Activated CD4-positive, alpha-beta T cell treated with anti-CD3 and anti-CD28 coated beads, Interleukin-2, amount 10 ng/mL, durations not matched to agents 7 days and 5 days (primary cell): ENCODE results near the gene PRKAG2. TPM values are rescaled to one million over a fixed set of nuclear protein-coding genes. Genes with fewer than 3 reads are reported as not detected.

Source experiments
- CTCF ChIA-PET: fragments of 350-600 bp; sonication (Branson Sonifier 250); formaldehyde crosslinking; loops from one replicate; lab custom pipeline; 2021; ENCODE audit warnings: antibody characterized with exemption; lab: Charles Lee
- POLR2A ChIA-PET: fragments of 350-600 bp; sonication (Branson Sonifier 250); formaldehyde crosslinking; loops from one replicate; lab custom pipeline; 2021; ENCODE audit warnings: antibody characterized with exemption; lab: Charles Lee
- DNase-seq: peaks from one replicate; pipeline ENCODE4 v3.0.0-alpha.2; 2020
- H3K27ac Mint-ChIP-seq: one replicate; pipeline ENCODE4 v1.8.0; 2021; ENCODE audit warnings: mild to moderate bottlenecking, moderate library complexity, mixed read lengths
- H3K27me3 Mint-ChIP-seq: one replicate; pipeline ENCODE4 v1.8.0; 2021; ENCODE audit warnings: mixed read lengths
- H3K36me3 Mint-ChIP-seq: one replicate; pipeline ENCODE4 v1.8.0; 2021; ENCODE audit warnings: low read depth, mixed read lengths
- H3K4me1 Mint-ChIP-seq: one replicate; pipeline ENCODE4 v1.8.0; 2021; ENCODE audit warnings: mixed read lengths
- H3K4me3 Mint-ChIP-seq: one replicate; pipeline ENCODE4 v1.8.0; 2021; ENCODE audit warnings: mild to moderate bottlenecking, moderate library complexity, mixed read lengths
- H3K9me3 Mint-ChIP-seq: one replicate; pipeline ENCODE4 v1.8.0; 2021; ENCODE audit warnings: mixed read lengths
- total RNA-seq, 2 experiments: library from RNA; stranded (reverse); gene quantifications; one replicate each; pipeline ENCODE4 v1.2.3, GENCODE V29; 2021

PRKAG2 gene
- total RNA-seq, 2 experiments from 2014 or later = 27.5 to 32.3 TPM

GRCh38 chr7:151857866-151858450 lies 19.0 kb downstream of the PRKAG2 start:
- Mint-ChIP-seq H3K4me3 (no peak overlapping the region), H3K27me3 (no peaks in the 10 kb centered on the region), H3K27ac (no peak overlapping the region), H3K4me1 (no peaks in the 10 kb centered on the region), H3K36me3 (no peaks in the 10 kb centered on the region), H3K9me3 (no peaks in the 10 kb centered on the region)
- ChIA-PET POLR2A (no interaction called here), CTCF (interaction anchor here (1.9 kb wide), 1 partner anchor 11 kb away, joined by 5 read pairs; no protein-coding TSS in a partner anchor)
- DNase-seq = no peak

- Mint-ChIP-seq H3K9me3 (no peaks in the 10 kb centered on the region), H3K4me1 (no peaks in the 10 kb centered on the region), H3K36me3 (no peaks in the 10 kb centered on the region), H3K27me3 (no peaks in the 10 kb centered on the region), H3K4me3 (no peak overlapping the region), H3K27ac (no peak overlapping the region)
- ChIA-PET POLR2A (no interaction called here), CTCF (no interaction called here)
- DNase-seq = no peak
These were observed 19.5 kb downstream of the PRKAG2 start for GRCh38 chr7:151857412-151857811.

GRCh38 chr7:151856516-151856915 lies 20.4 kb downstream of the PRKAG2 start:
- no peak overlapping the region for H3K4me3 Mint-ChIP-seq
- POLR2A ChIA-PET = no interaction called here
- no peaks in the 10 kb centered on the region for H3K9me3 Mint-ChIP-seq
- H3K27ac Mint-ChIP-seq = no peak overlapping the region
- DNase-seq = no peak
- CTCF ChIA-PET = interaction anchor here (0.7 kb wide), 1 partner anchor 11 kb away, joined by 3 read pairs; no protein-coding TSS in a partner anchor
- no peaks in the 10 kb centered on the region for H3K27me3 Mint-ChIP-seq
- H3K36me3 Mint-ChIP-seq = no peaks in the 10 kb centered on the region
- peaks cover 5% of the 10 kb centered on the region for H3K4me1 Mint-ChIP-seq

- Mint-ChIP-seq H3K9me3 (no peaks in the 10 kb centered on the region), H3K27me3 (no peaks in the 10 kb centered on the region), H3K27ac (no peak overlapping the region), H3K4me3 (no peak overlapping the region), H3K36me3 (no peaks in the 10 kb centered on the region), H3K4me1 (peaks cover 9% of the 10 kb centered on the region)
- DNase-seq = no peak
- CTCF ChIA-PET = interaction anchor here (0.7 kb wide), 1 partner anchor 14 kb away, joined by 3 read pairs; no protein-coding TSS in a partner anchor
- POLR2A ChIA-PET = no interaction called here
These were observed 20.8 kb downstream of the PRKAG2 start for GRCh38 chr7:151856098-151856497.

GRCh38 chr7:151854720-151855071 lies 22.2 kb downstream of the PRKAG2 start:
- ChIA-PET POLR2A (no interaction called here), CTCF (interaction anchor here (1.6 kb wide), 1 partner anchor 10 kb away, joined by 7 read pairs; no protein-coding TSS in a partner anchor)
- H3K4me1 Mint-ChIP-seq = peaks cover 15% of the 10 kb centered on the region
- H3K36me3 Mint-ChIP-seq = no peaks in the 10 kb centered on the region
- DNase-seq = no peak
- H3K27me3 Mint-ChIP-seq = no peaks in the 10 kb centered on the region
- H3K9me3 Mint-ChIP-seq = no peaks in the 10 kb centered on the region
- no peak overlapping the region for H3K27ac Mint-ChIP-seq
- H3K4me3 Mint-ChIP-seq = no peak overlapping the region

GRCh38 chr7:151853896-151854719 lies 22.8 kb downstream of the PRKAG2 start:
- ChIA-PET POLR2A (no interaction called here), CTCF (interaction anchor here (1.6 kb wide), 1 partner anchor 9 kb away, joined by 7 read pairs; no protein-coding TSS in a partner anchor)
- no peak overlapping the region for H3K27ac Mint-ChIP-seq
- H3K4me1 Mint-ChIP-seq = peaks cover 15% of the 10 kb centered on the region
- H3K27me3 Mint-ChIP-seq = no peaks in the 10 kb centered on the region
- H3K4me3 Mint-ChIP-seq = no peak overlapping the region
- no peaks in the 10 kb centered on the region for H3K9me3 Mint-ChIP-seq
- no peak for DNase-seq
- H3K36me3 Mint-ChIP-seq = no peaks in the 10 kb centered on the region

- peaks cover 15% of the 10 kb centered on the region for H3K4me1 Mint-ChIP-seq
- no peaks in the 10 kb centered on the region for H3K36me3 Mint-ChIP-seq
- no peak overlapping the region for H3K4me3 Mint-ChIP-seq
- no peak for DNase-seq
- CTCF ChIA-PET = interaction anchor here (1.4 to 1.6 kb wide), 2 partner anchors 8 to 13 kb away, joined by 3 to 7 read pairs; no protein-coding TSS in a partner anchor
- H3K27me3 Mint-ChIP-seq = no peaks in the 10 kb centered on the region
- no peaks in the 10 kb centered on the region for H3K9me3 Mint-ChIP-seq
- POLR2A ChIA-PET = no interaction called here
- H3K27ac Mint-ChIP-seq = no peak overlapping the region
These were observed 24.2 kb downstream of the PRKAG2 start for GRCh38 chr7:151852486-151853396.

GRCh38 chr7:151851782-151852181 lies 25.1 kb downstream of the PRKAG2 start:
- no peaks in the 10 kb centered on the region for H3K27me3 Mint-ChIP-seq
- peak overlapping the region; percentile 55 for H3K4me3 Mint-ChIP-seq
- peaks cover 15% of the 10 kb centered on the region for H3K4me1 Mint-ChIP-seq
- ChIA-PET POLR2A (interaction anchor here (0.6 kb wide), 2 partner anchors 30 to 72 kb away, joined by 3 to 7 read pairs; no protein-coding TSS in a partner anchor), CTCF (interaction anchor here (0.7 to 1.5 kb wide), 3 partner anchors 12 to 84 kb away, joined by 3 to 4 read pairs (median 3); no protein-coding TSS in a partner anchor)
- H3K9me3 Mint-ChIP-seq = no peaks in the 10 kb centered on the region
- no peaks in the 10 kb centered on the region for H3K36me3 Mint-ChIP-seq
- H3K27ac Mint-ChIP-seq = peak overlapping the region; percentile 17
- no peak for DNase-seq

GRCh38 chr7:151851145-151851751 lies 25.7 kb downstream of the PRKAG2 start:
- peak overlapping the region; percentile 55 for H3K4me3 Mint-ChIP-seq
- no peaks in the 10 kb centered on the region for H3K27me3 Mint-ChIP-seq
- no peaks in the 10 kb centered on the region for H3K9me3 Mint-ChIP-seq
- H3K27ac Mint-ChIP-seq = peak overlapping the region; percentile 83
- peak; percentile 30 for DNase-seq
- POLR2A ChIA-PET = interaction anchor here (0.6 kb wide), 2 partner anchors 29 to 73 kb away, joined by 3 to 7 read pairs; no protein-coding TSS in a partner anchor
- H3K36me3 Mint-ChIP-seq = no peaks in the 10 kb centered on the region
- peaks cover 15% of the 10 kb centered on the region for H3K4me1 Mint-ChIP-seq
- CTCF ChIA-PET = interaction anchor here (0.7 to 1.5 kb wide), 4 partner anchors 24 to 217 kb away, joined by 3 to 4 read pairs (median 3); no protein-coding TSS in a partner anchor

GRCh38 chr7:151850491-151851124 lies 26.3 kb downstream of the PRKAG2 start:
- peak overlapping the region; percentile 83 for H3K27ac Mint-ChIP-seq
- no peaks in the 10 kb centered on the region for H3K9me3 Mint-ChIP-seq
- POLR2A ChIA-PET = no interaction called here
- H3K4me3 Mint-ChIP-seq = peak overlapping the region; percentile 55
- CTCF ChIA-PET = interaction anchor here (0.7 to 1.5 kb wide), 3 partner anchors 24 to 217 kb away, joined by 3 read pairs; no protein-coding TSS in a partner anchor
- H3K27me3 Mint-ChIP-seq = no peaks in the 10 kb centered on the region
- DNase-seq = no peak
- no peaks in the 10 kb centered on the region for H3K36me3 Mint-ChIP-seq
- H3K4me1 Mint-ChIP-seq = peaks cover 15% of the 10 kb centered on the region

GRCh38 chr7:151849879-151850260 lies 27.0 kb downstream of the PRKAG2 start:
- peaks cover 2% of the 10 kb centered on the region for H3K36me3 Mint-ChIP-seq
- H3K4me1 Mint-ChIP-seq = peaks cover 15% of the 10 kb centered on the region
- CTCF ChIA-PET = no interaction called here
- no peaks in the 10 kb centered on the region for H3K9me3 Mint-ChIP-seq
- H3K4me3 Mint-ChIP-seq = no peak overlapping the region
- H3K27me3 Mint-ChIP-seq = no peaks in the 10 kb centered on the region
- no peak overlapping the region for H3K27ac Mint-ChIP-seq
- no peak for DNase-seq
- POLR2A ChIA-PET = no interaction called here
